HUDEP-2 (cell line): ENCODE measurements around the gene TTC23L.
"Not testable (repeated sequence)": the region's sequence is repeated elsewhere in the genome, so short reads cannot be mapped to it uniquely, and the experiment has no call there.

Experiments used
- DNase-seq, 76 experiments: peaks; one replicate each; lab custom pipeline; 2025; ENCODE audit not compliant: unreplicated experiment in 76 of 76; lab: John Stamatoyannopoulos, UW

Gene TTC23L

GRCh38 chr5:34838785-34839714 lies at the start of gene TTC23L:
Gene TTC23L, plus strand, starts transcription at chr5:34839164. Its CDS starts 1,508 bp downstream, at chr5:34840672.
- DNase-seq, result peak in 55 of 76 experiments; percentile 1 to 75 (median 29)

- DNase-seq, result no peak
These were observed 49.3 kb upstream of the TTC23L start for GRCh38 chr5:34789639-34790038.

GRCh38 chr5:34790069-34790468 lies 48.9 kb upstream of the TTC23L start:
- no peak for DNase-seq

GRCh38 chr5:34791761-34792244 lies 47.2 kb upstream of the TTC23L start:
- no peak for DNase-seq

GRCh38 chr5:34802834-34803563 lies 36.0 kb upstream of the TTC23L start:
- no peak for DNase-seq

- DNase-seq, result no peak
These were observed 34.8 kb upstream of the TTC23L start for GRCh38 chr5:34803974-34804732.

- DNase-seq, result no peak
These were observed 34.1 kb upstream of the TTC23L start for GRCh38 chr5:34804913-34805312.

- no peak for DNase-seq
These were observed 32.4 kb upstream of the TTC23L start for GRCh38 chr5:34806532-34806931.

GRCh38 chr5:34811706-34812105 lies 27.3 kb upstream of the TTC23L start:
- DNase-seq, result no peak

GRCh38 chr5:34813509-34813908 lies 25.5 kb upstream of the TTC23L start:
- DNase-seq, result no peak

GRCh38 chr5:34817558-34818351 lies 21.2 kb upstream of the TTC23L start:
- no peak for DNase-seq

- no peak for DNase-seq
These were observed 20.2 kb upstream of the TTC23L start for GRCh38 chr5:34818717-34819116.

GRCh38 chr5:34820593-34820992 lies 18.4 kb upstream of the TTC23L start:
- no peak for DNase-seq

- no peak for DNase-seq
These were observed 15.8 kb upstream of the TTC23L start for GRCh38 chr5:34822956-34823715.

GRCh38 chr5:34826347-34826746 lies 12.6 kb upstream of the TTC23L start:
- no peak for DNase-seq

- DNase-seq, result no peak
These were observed 11.1 kb upstream of the TTC23L start for GRCh38 chr5:34827588-34828506.

GRCh38 chr5:34830827-34831226 lies 8.1 kb upstream of the TTC23L start:
- not testable (repeated sequence) for DNase-seq

GRCh38 chr5:34831303-34831702 lies 7.7 kb upstream of the TTC23L start:
- no peak for DNase-seq
